Activated CD4-positive, alpha-beta T cell treated with anti-CD3 and anti-CD28 coated beads, Interleukin-2, amount 50 U/mL, for 24 hours (primary cell): Measurements from ENCODE around the gene GJA9.
"Not testable (repeated sequence)": the region's sequence is repeated elsewhere in the genome, so short reads cannot be mapped to it uniquely, and the experiment has no call there.

ENCODE experiments used
- DNase-seq, 2 donors: peaks; one replicate each; pipeline ENCODE4 v3.0.0-alpha.2; 2020; ENCODE audit warnings: low read depth in 1 of 2, low spot score in 1 of 2

Gene GJA9

DNA sequence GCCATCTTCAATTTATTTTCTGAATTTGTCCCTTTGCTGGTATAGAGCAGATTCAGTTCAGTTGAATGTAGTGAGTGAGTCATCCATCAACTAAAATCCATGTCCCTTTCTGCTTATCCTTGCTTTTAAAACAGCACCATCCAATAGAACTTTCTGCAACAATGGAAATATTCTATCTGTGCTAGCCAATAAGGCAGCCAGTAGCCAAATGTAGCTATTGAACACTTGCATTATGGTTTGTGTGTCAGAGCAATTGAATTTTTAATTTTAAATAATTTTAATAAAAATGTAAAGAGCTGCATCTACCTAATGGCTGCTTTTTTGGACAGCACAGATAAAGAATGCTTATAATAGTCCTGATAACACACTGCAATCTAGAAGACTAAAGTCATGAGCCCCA lies at the start of gene GJA9:
TSS of gene GJA9 (minus strand) at position 101 of the 400 bp plus-strand sequence. CDS start 5,489 bp downstream, outside the sequence.
- no peak for DNase-seq

GRCh38 chr1:38929476-38929875 lies 48.1 kb upstream of the GJA9 start:
- no peak for DNase-seq

GRCh38 chr1:38929054-38929453 lies 47.7 kb upstream of the GJA9 start:
- DNase-seq, result no peak

DNA sequence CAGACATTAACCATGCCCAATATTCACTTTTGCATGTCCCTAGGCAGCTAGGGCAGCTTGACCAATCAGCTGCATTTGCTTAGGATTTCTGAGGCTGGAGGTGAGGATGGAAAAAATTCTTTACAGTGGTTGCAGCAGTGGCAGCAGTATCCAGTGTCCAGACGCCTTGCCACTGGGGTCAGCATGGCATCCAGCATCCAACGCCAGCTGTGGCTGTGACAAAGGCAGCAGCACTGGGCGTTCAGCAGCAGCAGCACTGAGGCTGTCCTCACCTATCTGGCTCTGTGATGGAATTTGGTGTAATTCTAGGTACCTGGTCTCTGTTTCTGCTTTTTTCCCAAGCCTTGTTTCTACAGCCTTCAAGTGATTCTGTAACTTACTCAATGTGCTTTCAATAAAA lies 44.7 kb upstream of the GJA9 start:
- DNase-seq, result no peak

GRCh38 chr1:38925391-38925790 lies 44.0 kb upstream of the GJA9 start:
- DNase-seq, result no peak

GRCh38 chr1:38923607-38924006 lies 42.2 kb upstream of the GJA9 start:
- no peak for DNase-seq

- no peak for DNase-seq
Observed at GRCh38 chr1:38919130-38919529, 37.7 kb upstream of the GJA9 start.

GRCh38 chr1:38918568-38918967 lies 37.2 kb upstream of the GJA9 start:
- no peak for DNase-seq

- DNase-seq, result no peak
Observed at GRCh38 chr1:38917772-38918171, 36.4 kb upstream of the GJA9 start.

GRCh38 chr1:38917337-38917736 lies 36.0 kb upstream of the GJA9 start:
- DNase-seq, result no peak

- DNase-seq, result no peak
Observed at GRCh38 chr1:38915352-38915948, 34.1 kb upstream of the GJA9 start.

DNA sequence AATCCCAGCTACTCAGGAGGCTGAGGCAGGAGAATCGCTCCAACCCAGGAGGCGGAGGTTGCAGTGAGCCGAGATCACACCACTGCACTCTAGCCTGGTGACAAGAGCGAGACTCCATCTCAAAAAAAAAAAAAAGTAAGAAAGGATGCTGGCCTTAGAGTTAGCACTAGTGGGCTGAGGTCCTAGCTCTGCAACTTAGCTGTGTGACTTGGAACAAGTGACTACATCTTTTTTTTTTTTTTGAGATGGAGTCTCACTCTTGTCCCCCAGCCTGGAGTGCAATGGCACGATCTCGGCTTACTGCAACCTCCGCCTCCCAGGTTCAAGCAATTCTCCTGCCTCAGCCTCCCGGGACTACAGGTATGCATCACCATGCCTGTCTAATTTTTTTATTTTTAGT lies 33.5 kb upstream of the GJA9 start:
- not testable (repeated sequence) for DNase-seq

DNA sequence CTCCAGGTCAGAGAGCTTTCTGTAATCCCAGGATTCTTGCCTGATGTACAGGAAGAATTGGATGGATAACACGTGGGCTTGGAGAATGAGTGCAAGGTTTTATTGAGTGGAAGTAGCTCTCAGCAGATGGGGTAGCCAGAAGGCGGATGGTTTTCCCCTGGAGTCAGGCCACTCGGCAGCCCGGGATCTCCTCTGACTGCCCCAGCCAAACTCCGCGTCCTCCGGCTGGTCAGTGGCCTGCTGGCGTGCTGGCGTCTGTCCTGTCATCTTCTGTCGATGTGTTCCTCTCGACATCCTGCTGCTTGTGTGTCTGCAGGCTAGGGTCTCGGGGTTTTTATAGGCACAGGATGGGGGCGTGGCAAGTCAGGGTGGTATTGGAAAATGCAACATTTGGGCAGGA lies 27.4 kb upstream of the GJA9 start:
- DNase-seq, result no peak

- no peak for DNase-seq
Observed at GRCh38 chr1:38905985-38906384, 24.6 kb upstream of the GJA9 start.

- DNase-seq, result no peak
Observed at GRCh38 chr1:38899560-38899959, 18.2 kb upstream of the GJA9 start.

DNA sequence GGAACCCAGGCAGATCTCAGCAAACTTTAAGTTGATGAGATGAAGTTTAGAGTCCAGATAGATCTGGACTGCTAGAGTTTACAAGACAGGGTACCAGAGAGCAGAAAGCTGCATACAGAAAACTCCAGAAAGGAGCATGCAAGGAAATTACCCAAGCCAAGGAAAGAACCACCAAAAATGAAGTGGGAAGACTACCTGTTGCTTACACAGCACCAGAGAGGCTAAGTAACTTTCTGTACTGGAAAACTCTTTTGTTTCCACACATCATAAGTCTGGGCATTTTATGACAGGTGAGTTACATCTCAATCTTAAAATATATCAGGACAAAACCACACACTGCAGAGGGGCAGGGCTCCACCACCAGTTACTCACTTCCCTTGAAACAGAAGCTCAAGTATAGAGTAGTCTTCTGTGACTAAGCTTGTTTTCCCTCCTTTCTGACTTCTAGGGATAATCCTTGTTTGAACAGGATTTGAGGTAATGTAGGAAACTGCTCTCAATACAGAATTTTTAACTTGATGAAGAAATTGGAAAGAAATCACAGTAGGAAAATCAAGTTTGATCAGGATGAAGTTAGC lies 17.4 kb upstream of the GJA9 start:
- DNase-seq, result no peak

DNA sequence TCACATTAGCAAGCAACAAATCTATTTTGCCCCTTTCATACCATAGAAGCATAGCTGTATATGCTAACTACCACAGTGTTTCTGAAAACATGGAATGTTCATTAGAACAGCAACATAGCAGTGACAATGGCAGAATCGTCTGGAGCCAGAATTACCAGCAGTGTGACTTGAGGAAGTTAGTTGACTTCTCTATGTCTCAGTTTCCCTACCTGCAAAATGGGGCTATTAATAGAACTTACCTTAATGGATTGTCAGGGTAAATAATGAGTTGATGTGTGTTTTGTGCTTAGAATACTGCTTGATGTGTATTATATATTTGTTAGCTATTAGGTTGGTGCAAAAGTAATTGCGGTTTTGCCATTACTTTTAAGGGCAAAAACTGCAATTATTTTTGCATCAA lies 14.8 kb upstream of the GJA9 start:
- DNase-seq, result no peak

DNA sequence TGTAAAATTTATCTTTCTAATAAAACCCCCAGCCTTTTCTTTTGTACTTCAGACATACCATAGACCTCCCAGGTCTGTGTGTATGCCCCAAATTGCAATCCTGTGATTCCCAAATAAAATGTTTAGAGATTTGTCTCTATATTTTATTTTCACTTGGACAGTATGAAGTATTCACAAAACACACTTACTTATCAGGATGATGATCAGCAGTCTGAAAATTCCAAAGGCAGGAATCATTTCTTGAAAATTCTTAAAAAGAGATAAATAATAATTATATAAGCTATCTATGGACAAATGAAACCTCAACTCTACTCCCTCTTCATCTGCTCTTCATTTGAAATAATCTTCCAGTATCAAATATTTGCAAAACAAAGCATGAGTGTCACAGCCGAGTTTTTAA lies 11.6 kb upstream of the GJA9 start:
- DNase-seq, result no peak

DNA sequence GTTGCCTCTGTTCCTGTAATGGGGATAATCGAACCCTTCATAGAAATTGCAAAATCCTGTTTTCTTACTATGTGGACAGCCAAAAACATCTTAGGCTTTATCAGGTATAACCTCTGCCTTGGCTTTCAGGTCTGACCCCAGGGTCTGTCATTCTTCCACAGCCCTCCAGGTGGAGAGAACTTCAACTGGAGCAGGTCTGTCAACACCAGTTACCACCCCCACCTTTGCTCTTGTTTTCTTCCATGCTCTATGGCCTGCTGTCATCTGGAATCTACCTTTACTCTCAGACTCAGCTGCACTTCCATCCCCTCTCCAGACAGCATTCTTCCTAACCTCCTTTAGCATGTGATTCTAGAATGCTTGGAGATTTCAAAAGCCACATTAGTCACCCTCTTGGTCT lies 10.4 kb upstream of the GJA9 start:
- DNase-seq, result no peak

- no peak for DNase-seq
Observed at GRCh38 chr1:38889589-38889988, 8.2 kb upstream of the GJA9 start.

DNA sequence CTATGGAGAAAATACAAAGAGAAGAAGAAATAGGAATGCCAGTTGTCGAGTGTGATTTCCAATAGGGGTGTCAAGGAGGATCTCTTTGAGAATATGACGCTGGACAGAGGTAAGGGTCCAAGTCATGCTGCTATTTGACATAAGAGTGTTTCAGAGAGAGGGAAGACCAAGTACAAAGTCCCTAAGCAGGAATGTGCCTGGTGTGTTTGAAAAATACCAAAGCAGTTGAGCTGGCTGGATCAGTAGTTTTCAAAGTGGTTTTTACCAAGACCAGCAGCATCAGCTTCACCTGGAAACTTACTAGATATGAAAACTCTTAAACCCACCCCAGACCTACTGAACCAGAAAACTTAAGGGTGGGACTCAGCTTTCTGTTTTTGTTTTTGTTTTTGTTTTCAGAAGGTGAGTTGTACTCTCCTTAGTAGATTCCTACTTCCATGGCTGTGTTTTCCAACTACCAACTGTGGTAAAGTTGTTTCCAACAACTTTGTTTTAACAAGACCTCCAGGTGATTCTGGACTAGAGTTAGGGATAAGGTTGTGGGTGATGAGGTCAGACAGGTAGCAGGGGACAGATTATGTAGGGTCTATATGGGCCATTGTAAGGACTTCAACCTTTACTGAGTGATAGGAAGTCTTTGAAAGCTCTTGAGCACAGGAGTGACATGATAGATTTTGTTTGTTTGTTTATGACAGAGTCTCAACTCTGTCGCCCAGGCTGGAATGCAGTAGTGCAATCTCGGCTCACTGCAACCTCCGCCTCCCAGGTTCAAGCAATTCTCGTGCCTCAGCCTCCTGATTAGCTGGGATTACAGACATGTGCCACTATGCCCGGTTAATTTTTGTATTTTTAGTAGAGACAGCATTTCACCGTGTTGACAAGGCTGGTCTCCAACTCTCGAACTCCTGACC lies 7.3 kb upstream of the GJA9 start:
- no peak for DNase-seq

- no peak for DNase-seq
Observed at GRCh38 chr1:38885092-38885491, 3.7 kb upstream of the GJA9 start.
